ENCODE measurements around the gene IL1RAPL2. TPM values are rescaled to one million over a fixed set of nuclear protein-coding genes. Genes with fewer than 3 reads are reported as not detected.

IL1RAPL2 gene
- total and polyA plus RNA-seq, 11 donors: 0.08 to 0.16 (median 0.10) TPM; not detected in 8

DNA sequence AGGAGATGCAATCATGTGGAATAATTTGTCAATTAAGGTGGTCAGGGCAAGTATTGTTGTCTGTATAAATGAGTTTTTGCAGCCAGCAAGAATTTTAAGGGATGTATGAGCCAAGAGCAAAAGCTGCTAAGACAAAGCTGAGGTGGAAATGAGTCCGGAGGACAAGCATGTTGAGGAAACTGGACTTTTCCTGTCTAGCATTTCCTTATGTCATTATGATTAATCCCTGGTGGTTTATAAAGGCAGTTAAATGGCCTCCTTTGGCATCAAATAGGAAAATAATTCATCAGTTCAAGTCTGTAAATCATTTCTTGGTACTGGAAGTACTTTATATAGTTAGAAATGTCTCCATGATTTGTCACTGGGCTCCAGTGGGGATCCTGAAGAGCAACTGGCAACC, 716.1 kb downstream of the IL1RAPL2 start:
- intact Hi-C loops (cut with DNase I): no loop called here
- Histone ChIP-seq H3K9me3 (no peaks in the 10 kb centered on the region), H3K36me3 (no peaks in the 10 kb centered on the region), H3K4me3 (no peak overlapping the region), H3K27me3 (peaks cover 0 to 12% (median 0%) of the 10 kb centered on the region in 9 donors), H3K4me1 (no peaks in the 10 kb centered on the region), H3K27ac (no peak overlapping the region)
- no peak for DNase-seq
- no peak for ATAC-seq
- no peak for TF ChIP-seq POLR2A (IDR thresholded peaks at IDR 0.05)
- TF ChIP-seq, protein P1, sequence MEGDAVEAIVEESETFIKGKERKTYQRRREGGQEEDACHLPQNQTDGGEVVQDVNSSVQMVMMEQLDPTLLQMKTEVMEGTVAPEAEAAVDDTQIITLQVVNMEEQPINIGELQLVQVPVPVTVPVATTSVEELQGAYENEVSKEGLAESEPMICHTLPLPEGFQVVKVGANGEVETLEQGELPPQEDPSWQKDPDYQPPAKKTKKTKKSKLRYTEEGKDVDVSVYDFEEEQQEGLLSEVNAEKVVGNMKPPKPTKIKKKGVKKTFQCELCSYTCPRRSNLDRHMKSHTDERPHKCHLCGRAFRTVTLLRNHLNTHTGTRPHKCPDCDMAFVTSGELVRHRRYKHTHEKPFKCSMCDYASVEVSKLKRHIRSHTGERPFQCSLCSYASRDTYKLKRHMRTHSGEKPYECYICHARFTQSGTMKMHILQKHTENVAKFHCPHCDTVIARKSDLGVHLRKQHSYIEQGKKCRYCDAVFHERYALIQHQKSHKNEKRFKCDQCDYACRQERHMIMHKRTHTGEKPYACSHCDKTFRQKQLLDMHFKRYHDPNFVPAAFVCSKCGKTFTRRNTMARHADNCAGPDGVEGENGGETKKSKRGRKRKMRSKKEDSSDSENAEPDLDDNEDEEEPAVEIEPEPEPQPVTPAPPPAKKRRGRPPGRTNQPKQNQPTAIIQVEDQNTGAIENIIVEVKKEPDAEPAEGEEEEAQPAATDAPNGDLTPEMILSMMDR (IDR thresholded peaks at IDR 0.05): no peak
- 42 to 55% (median 48%) methylated on average over 1 of the region's 1 CpG for WGBS, 4 donors

DNA sequence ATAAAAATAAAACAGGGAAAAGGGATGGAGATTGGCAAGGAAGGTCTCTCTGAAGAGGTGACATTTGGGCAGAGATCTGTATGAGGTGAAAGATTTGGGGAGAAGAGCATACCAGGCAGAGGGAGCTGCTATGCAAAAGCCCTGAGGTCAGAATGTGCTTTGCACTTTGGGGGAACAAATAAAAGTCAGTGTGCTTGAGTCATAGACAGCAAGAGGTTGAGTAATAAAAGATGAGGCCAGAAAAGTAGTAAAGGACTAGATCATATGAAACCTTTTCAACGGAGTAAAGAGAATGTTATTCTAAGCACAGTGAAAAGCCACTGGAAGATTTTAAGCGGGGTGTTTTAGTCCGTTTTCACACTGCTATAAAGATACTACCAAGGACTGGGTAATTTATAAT, 731.0 kb downstream of the IL1RAPL2 start:
- Histone ChIP-seq H3K27me3 (peaks cover 0 to 7% (median 0%) of the 10 kb centered on the region in 9 donors), H3K4me1 (no peaks in the 10 kb centered on the region), H3K27ac (no peak overlapping the region), H3K36me3 (no peaks in the 10 kb centered on the region), H3K4me3 (no peak overlapping the region), H3K9me3 (no peaks in the 10 kb centered on the region)
- intact Hi-C loops (cut with DNase I): no loop called here
- WGBS, 4 donors: 72 to 91% (median 79%) methylated on average over 3 of the region's 3 CpGs
- no peak for DNase-seq
- no peak for TF ChIP-seq POLR2A (IDR thresholded peaks at IDR 0.05)
- TF ChIP-seq, protein P1 (IDR thresholded peaks at IDR 0.05): no peak
- no peak for ATAC-seq

DNA sequence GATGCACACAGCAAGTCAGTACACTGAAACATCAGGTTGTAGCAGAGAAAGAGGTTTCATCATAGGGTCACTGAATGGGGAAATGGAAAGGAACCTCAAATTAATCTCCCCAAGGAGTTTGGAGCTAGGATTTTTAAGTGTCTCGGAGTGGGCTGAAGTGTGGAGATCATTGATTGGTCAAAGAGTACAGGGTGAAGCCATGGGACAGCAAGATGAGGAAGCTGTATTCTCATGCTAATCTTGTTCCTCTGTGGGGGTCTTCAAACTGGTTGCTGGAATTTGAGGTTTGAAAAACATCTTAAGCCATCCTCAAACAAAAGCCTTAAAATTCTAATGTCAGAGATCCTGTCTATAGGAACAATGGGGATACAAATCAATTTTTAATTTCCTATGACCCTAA, 733.3 kb downstream of the IL1RAPL2 start:
- ATAC-seq: no peak
- no peak overlapping the region for H3K4me3 ChIP-seq
- TF ChIP-seq POLR2A (IDR thresholded peaks at IDR 0.05): no peak
- TF ChIP-seq, protein P1 (IDR thresholded peaks at IDR 0.05): no peak

GRCh38 chrX:105302246-105302645, 736.2 kb downstream of the IL1RAPL2 start:
- Histone ChIP-seq H3K4me1 (no peaks in the 10 kb centered on the region), H3K36me3 (no peaks in the 10 kb centered on the region), H3K9me3 (no peaks in the 10 kb centered on the region), H3K27ac (no peak overlapping the region), H3K27me3 (peaks cover 0 to 7% (median 0%) of the 10 kb centered on the region in 9 donors), H3K4me3 (no peak overlapping the region)
- WGBS, 4 donors: 69 to 86% (median 85%) methylated on average over 1 of the region's 1 CpG
- ATAC-seq (no peak), DNase-seq (no peak)
- TF ChIP-seq POLR2A (IDR thresholded peaks at IDR 0.05): no peak
- TF ChIP-seq, protein P1 (IDR thresholded peaks at IDR 0.05): no peak
- intact Hi-C loops (cut with DNase I): no loop called here

More for the DNA sequence above, 733.3 kb downstream of the IL1RAPL2 start:
- 58 to 70% (median 67%) methylated on average over 1 of the region's 1 CpG for WGBS, 4 donors
- Histone ChIP-seq H3K4me1 (no peaks in the 10 kb centered on the region), H3K36me3 (no peaks in the 10 kb centered on the region), H3K27ac (no peak overlapping the region), H3K9me3 (no peaks in the 10 kb centered on the region), H3K27me3 (peaks cover 0 to 7% (median 0%) of the 10 kb centered on the region in 9 donors)
- DNase-seq: no peak
- intact Hi-C loops (cut with DNase I): no loop called here

All from heart left ventricle (tissue), 16 donors.